ENCODE data around the gene APOA5.

DNA sequence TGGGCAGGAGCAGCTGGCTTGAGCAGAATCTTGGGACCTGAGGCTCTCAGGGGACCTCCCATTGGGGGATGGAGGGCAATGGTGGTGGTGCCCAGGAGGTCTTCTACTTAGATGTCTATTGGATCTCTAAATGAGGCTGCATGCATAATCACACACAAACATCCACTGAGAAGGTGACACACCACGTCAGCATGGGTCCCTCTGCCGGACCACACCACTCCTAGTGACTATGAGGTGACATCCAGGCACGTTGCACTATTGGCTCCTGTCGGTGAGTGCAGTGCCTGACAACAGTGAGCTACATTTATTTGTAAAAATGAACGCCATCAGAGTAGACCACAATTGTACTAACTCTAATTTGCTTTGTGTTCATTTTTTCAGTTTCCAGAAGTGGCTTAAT is 33.8 kb upstream of the APOA5 start:
- TF ChIP-seq POLR2A (IDR thresholded peaks at IDR 0.05; ENCODE audit: low read depth, low read length) (no peak), MYC (IDR thresholded peaks at IDR 0.05; ENCODE audit: low read depth, low read length) (no peak), GATA2 (IDR thresholded peaks at IDR 0.05; ENCODE audit: insufficient read depth, insufficient read length, low read depth, low read length) (no peak)
- TF ChIP-seq, protein P1, sequence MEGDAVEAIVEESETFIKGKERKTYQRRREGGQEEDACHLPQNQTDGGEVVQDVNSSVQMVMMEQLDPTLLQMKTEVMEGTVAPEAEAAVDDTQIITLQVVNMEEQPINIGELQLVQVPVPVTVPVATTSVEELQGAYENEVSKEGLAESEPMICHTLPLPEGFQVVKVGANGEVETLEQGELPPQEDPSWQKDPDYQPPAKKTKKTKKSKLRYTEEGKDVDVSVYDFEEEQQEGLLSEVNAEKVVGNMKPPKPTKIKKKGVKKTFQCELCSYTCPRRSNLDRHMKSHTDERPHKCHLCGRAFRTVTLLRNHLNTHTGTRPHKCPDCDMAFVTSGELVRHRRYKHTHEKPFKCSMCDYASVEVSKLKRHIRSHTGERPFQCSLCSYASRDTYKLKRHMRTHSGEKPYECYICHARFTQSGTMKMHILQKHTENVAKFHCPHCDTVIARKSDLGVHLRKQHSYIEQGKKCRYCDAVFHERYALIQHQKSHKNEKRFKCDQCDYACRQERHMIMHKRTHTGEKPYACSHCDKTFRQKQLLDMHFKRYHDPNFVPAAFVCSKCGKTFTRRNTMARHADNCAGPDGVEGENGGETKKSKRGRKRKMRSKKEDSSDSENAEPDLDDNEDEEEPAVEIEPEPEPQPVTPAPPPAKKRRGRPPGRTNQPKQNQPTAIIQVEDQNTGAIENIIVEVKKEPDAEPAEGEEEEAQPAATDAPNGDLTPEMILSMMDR (IDR thresholded peaks at IDR 0.05; ENCODE audit: extremely low read depth in 1 of 2, insufficient read depth in 1 of 2, low read depth in 1 of 2, low read length in 2 of 2) = no peak
